ENCODE measurements around the gene LTF. TPM values are rescaled to one million over a fixed set of nuclear protein-coding genes. Genes with fewer than 3 reads are reported as not detected.

The LTF gene
- total RNA-seq, 1 experiment from 2014 or later: not detected

DNA sequence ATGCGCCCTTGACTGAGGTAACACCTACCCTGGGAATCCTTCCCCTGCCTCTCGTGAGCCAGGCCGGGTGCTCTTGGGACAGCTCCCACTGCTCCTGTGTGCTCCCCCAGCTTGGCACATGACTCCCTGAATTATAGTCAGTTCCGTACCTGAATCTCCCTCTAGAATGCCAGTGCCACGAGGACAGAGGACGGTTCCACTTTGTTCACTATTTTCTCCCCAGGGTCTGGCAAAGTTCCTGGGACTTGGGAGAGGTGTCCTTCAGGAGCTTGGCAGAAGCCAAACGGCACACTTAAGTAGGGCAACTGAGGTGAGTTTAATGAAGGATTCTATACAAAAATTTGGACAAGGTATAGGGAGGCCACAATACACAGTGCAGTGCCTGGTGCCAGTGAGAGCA, 67.6 kb downstream of the LTF start:
- no peak for DNase-seq
- intact Hi-C loops (cut with micrococcal nuclease; ENCODE audit: unreplicated experiment): no loop called here
- Histone ChIP-seq H3K27me3 (ENCODE audit: insufficient read depth, low read depth) (no peaks in the 10 kb centered on the region), H3K27ac (peak overlapping the region; percentile 95; the same call in 1 of the 2 replicates), H4K20me1 (ENCODE audit: insufficient read depth) (no peaks in the 10 kb centered on the region), H3K9me3 (ENCODE audit: insufficient read depth, low read depth) (no peaks in the 10 kb centered on the region), H3K4me3 (no peak overlapping the region), H3K79me2 (ENCODE audit: low read depth) (peaks cover 31% of the 10 kb centered on the region), H3K4me1 (replicated peaks; ENCODE audit: insufficient read depth) (peaks cover 61% of the 10 kb centered on the region), H3K36me3 (ENCODE audit: low read depth) (no peaks in the 10 kb centered on the region), H3K9me2 (ENCODE audit: insufficient read depth) (no peaks in the 10 kb centered on the region), H3F3A (ENCODE audit: insufficient read depth, low read depth) (peaks cover 43% of the 10 kb centered on the region), H2AFZ (no peak overlapping the region), H3K4me2 (no peak overlapping the region)
- ChIA-PET CTCF (no interaction called here), POLR2A (ENCODE audit: unreplicated experiment) (no interaction called here)
- no TSS peak for BruUV-seq (replicated peaks)
- TF ChIP-seq, protein P1, sequence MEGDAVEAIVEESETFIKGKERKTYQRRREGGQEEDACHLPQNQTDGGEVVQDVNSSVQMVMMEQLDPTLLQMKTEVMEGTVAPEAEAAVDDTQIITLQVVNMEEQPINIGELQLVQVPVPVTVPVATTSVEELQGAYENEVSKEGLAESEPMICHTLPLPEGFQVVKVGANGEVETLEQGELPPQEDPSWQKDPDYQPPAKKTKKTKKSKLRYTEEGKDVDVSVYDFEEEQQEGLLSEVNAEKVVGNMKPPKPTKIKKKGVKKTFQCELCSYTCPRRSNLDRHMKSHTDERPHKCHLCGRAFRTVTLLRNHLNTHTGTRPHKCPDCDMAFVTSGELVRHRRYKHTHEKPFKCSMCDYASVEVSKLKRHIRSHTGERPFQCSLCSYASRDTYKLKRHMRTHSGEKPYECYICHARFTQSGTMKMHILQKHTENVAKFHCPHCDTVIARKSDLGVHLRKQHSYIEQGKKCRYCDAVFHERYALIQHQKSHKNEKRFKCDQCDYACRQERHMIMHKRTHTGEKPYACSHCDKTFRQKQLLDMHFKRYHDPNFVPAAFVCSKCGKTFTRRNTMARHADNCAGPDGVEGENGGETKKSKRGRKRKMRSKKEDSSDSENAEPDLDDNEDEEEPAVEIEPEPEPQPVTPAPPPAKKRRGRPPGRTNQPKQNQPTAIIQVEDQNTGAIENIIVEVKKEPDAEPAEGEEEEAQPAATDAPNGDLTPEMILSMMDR (conservative IDR thresholded peaks at IDR 0.05): no peak
- TF ChIP-seq EZH2 (IDR thresholded peaks at IDR 0.05; ENCODE audit: low read depth): no peak

DNA sequence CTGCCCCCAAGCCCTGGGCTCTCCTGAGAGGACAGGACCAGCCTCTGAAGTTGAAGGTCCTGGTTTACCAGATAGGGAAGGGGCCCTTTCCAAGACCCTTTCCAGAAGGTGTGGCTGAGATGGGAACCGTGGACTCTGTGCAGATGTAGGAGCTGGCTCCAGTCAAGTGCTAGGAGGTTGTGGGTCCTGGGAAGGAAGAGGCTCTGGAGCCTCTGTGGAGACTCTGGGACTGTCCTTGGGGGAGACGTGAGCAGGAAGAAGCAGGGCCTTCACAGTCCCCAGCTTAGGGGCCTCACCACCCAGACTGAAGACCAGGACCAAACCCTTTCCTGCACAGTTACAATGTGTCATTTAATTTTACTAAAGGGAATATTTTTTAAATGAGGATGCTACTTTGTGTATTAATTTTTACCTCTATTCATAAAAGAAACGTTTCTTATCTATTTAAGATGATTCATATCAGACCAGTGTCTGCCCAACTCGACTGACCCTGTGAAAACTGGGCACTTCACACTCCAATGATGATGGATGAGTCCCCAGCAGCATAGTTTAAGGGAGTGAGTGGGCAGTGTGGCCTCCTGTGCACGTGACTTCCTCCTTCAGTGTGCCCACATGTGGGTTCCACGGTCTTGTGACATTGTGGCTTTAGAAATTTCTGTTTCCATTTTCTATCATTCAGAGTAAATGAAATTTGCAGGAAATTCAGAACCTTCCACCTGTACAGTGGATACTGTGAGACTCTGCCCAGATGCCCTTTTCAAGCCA, 68.8 kb downstream of the LTF start:
- Histone ChIP-seq H3K9me2 (ENCODE audit: insufficient read depth) (no peaks in the 10 kb centered on the region), H2AFZ (no peak overlapping the region), H3K79me2 (ENCODE audit: low read depth) (peaks cover 33% of the 10 kb centered on the region), H4K20me1 (ENCODE audit: insufficient read depth) (no peaks in the 10 kb centered on the region), H3K4me3 (no peak overlapping the region), H3K27ac (peak overlapping the region; percentile 95), H3K36me3 (ENCODE audit: low read depth) (no peaks in the 10 kb centered on the region), H3K4me1 (replicated peaks; ENCODE audit: insufficient read depth) (peaks cover 71% of the 10 kb centered on the region), H3K9me3 (ENCODE audit: insufficient read depth, low read depth) (no peaks in the 10 kb centered on the region), H3K27me3 (ENCODE audit: insufficient read depth, low read depth) (no peaks in the 10 kb centered on the region), H3F3A (ENCODE audit: insufficient read depth, low read depth) (peaks cover 54% of the 10 kb centered on the region), H3K4me2 (peak overlapping the region; percentile 71)
- no TSS peak for BruUV-seq (replicated peaks)
- ChIA-PET CTCF (no interaction called here), POLR2A (ENCODE audit: unreplicated experiment) (no interaction called here)
- TF ChIP-seq, protein P1 (conservative IDR thresholded peaks at IDR 0.05): no peak
- no peak for DNase-seq
- intact Hi-C loops (cut with micrococcal nuclease; ENCODE audit: unreplicated experiment): no loop called here

DNA sequence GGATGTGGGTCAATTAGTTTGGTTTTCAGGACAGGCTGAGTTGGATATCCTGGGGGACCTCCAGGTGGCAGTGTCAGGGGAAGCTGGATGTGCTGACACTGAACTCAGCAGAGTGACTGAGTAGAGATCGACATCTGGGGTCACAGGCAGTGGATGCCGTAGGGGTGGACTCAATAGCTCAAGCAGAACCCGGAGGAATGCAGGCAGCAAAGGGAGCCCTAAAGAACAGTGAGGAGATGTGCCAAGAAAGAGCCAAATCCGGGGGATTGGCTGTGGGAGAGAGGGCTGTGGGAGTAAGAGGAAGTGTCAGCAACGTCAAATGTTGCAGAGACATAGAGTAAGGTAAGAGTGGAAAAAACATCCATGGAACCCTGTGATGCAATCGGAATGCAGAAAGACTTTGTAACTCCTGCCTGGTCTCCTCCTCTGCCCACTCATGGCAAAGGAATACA, 69.5 kb downstream of the LTF start:
- Histone ChIP-seq H3K27ac (peak overlapping the region; percentile 95), H3K4me3 (0 out of 2 replicates have a peak overlapping the region, but pooled peaks have one; percentile 3), H3K9me2 (ENCODE audit: insufficient read depth) (no peaks in the 10 kb centered on the region), H3K36me3 (ENCODE audit: low read depth) (no peaks in the 10 kb centered on the region; the same call in 1 of the 2 replicates), H2AFZ (no peak overlapping the region), H4K20me1 (ENCODE audit: insufficient read depth) (no peaks in the 10 kb centered on the region), H3K4me1 (replicated peaks; ENCODE audit: insufficient read depth) (peaks cover 69% of the 10 kb centered on the region), H3K9me3 (ENCODE audit: insufficient read depth, low read depth) (no peaks in the 10 kb centered on the region), H3K4me2 (peak overlapping the region; percentile 71), H3K27me3 (ENCODE audit: insufficient read depth, low read depth) (no peaks in the 10 kb centered on the region), H3F3A (ENCODE audit: insufficient read depth, low read depth) (peaks cover 56% of the 10 kb centered on the region), H3K79me2 (ENCODE audit: low read depth) (peaks cover 38% of the 10 kb centered on the region)
- intact Hi-C loops (cut with micrococcal nuclease; ENCODE audit: unreplicated experiment): no loop called here
- peak in 1 of 2 experiments; percentile 69 for DNase-seq
- ChIA-PET CTCF (no interaction called here), POLR2A (ENCODE audit: unreplicated experiment) (no interaction called here)
- BruUV-seq (replicated peaks): no TSS peak
- TF ChIP-seq, protein P1 (conservative IDR thresholded peaks at IDR 0.05): peak; percentile 27; the same call in 1 of the 2 replicates
- no peak for TF ChIP-seq EZH2 (IDR thresholded peaks at IDR 0.05; ENCODE audit: low read depth)
